BE2C (cell line): ENCODE results near the gene CLNK. TPM values are rescaled to one million over a fixed set of nuclear protein-coding genes. Genes with fewer than 3 reads are reported as not detected.

ENCODE experiments used
- DNase-seq: peaks from one replicate; pipeline ENCODE4 v3.0.0-alpha.2; 2020
- H3K27me3 ChIP-seq: fragments of 250-450 bp; sonication (Bioruptor Pico); 2 replicates; pipeline ENCODE4 v1.5.1; 2020; ENCODE audit warnings: mild to moderate bottlenecking
- H3K36me3 ChIP-seq: fragments of 250-450 bp; sonication (Bioruptor Pico); 2 replicates; pipeline ENCODE4 v1.5.1; 2020; ENCODE audit warnings: mild to moderate bottlenecking
- H3K4me1 ChIP-seq: fragments of 250-450 bp; sonication (Bioruptor Pico); 2 replicates; pipeline ENCODE4 v1.5.1; 2020
- H3K4me3 ChIP-seq: 2 replicates; pipeline ENCODE4 v1.5.1; 2011; ENCODE audit warnings: low read depth, low read length
- H3K9me3 ChIP-seq: fragments of 250-450 bp; sonication (Bioruptor Pico); 2 replicates; pipeline ENCODE4 v1.5.1; 2020
- polyA plus RNA-seq: library from polyadenylated mRNA; unstranded; fragments of >200 nt; gene quantifications from one replicate; pipeline ENCODE4 v1.2.1, GENCODE V29; 2012; ENCODE audit warnings: low read depth, missing spikeins; ENCODE audit not compliant: insufficient read length, insufficient read depth
- TF ChIP-seq, protein P1 (sequence below): IDR thresholded peaks from 2 replicates; pipeline ENCODE4 v1.5.1; 2012; ENCODE audit warnings: mild to moderate bottlenecking, low read depth, low read length

CLNK gene, protein sequence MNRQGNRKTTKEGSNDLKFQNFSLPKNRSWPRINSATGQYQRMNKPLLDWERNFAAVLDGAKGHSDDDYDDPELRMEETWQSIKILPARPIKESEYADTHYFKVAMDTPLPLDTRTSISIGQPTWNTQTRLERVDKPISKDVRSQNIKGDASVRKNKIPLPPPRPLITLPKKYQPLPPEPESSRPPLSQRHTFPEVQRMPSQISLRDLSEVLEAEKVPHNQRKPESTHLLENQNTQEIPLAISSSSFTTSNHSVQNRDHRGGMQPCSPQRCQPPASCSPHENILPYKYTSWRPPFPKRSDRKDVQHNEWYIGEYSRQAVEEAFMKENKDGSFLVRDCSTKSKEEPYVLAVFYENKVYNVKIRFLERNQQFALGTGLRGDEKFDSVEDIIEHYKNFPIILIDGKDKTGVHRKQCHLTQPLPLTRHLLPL
- polyA plus RNA-seq, result 0.77 TPM

DNA sequence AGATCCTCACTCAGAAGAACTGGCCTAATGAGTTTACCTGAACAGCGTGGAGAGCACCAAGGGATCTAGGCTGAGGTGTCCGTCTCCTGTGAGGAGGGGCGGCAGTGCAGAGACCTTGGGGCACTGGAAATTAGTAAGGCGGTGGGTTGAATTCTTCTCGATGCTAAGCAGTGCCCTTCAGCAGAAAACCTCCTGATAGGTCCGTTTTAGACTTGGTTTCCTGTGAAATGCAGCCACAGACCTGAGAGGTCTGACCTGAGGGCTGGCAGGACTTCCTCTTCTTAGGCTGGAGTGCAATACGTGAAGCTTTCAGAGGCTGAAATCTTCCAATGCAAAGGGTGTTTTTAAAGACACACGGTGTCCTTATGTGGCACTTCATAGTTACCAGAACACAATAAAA, at the start of gene CLNK:
Gene CLNK, minus strand, starts transcription at position 138 of the 400 bp plus-strand sequence. CDS start 16,899 bp downstream, outside the sequence.
- Histone ChIP-seq H3K4me3 (no peak within 1 kb of the TSS), H3K36me3 (no peaks in the 10 kb centered on the region), H3K9me3 (no peaks in the 10 kb centered on the region), H3K4me1 (no peaks in the 10 kb centered on the region), H3K27me3 (no peaks in the 10 kb centered on the region)
- TF ChIP-seq, protein P1, sequence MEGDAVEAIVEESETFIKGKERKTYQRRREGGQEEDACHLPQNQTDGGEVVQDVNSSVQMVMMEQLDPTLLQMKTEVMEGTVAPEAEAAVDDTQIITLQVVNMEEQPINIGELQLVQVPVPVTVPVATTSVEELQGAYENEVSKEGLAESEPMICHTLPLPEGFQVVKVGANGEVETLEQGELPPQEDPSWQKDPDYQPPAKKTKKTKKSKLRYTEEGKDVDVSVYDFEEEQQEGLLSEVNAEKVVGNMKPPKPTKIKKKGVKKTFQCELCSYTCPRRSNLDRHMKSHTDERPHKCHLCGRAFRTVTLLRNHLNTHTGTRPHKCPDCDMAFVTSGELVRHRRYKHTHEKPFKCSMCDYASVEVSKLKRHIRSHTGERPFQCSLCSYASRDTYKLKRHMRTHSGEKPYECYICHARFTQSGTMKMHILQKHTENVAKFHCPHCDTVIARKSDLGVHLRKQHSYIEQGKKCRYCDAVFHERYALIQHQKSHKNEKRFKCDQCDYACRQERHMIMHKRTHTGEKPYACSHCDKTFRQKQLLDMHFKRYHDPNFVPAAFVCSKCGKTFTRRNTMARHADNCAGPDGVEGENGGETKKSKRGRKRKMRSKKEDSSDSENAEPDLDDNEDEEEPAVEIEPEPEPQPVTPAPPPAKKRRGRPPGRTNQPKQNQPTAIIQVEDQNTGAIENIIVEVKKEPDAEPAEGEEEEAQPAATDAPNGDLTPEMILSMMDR, result no peak
- no peak for DNase-seq

DNA sequence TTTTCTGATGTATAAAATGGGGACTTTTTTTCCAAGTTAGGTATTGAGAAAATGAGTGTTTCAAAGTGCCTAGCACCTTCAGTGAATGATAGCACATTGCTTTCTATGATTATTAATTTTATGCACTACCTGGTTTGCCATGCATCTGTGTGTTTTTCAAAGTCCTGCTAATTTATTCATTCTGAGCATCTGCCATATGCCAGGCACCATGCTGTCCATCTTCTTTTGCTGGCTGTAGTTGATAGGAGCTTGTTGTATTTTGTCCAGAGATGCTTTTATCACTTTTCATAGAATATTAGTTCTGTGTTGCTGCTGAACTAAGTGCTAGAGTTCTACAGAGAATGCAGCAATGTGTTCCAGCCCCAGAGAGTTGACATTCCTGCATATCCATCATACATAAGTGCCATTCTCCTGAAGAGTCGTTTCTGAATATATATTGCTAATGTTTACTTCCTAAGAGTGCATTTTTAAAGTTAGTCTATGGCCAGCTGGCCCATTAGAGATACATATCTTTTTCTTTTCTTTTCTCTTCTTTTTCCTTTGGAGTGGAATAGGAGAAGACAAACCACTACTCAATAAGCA, 49.0 kb upstream of the CLNK start:
- Histone ChIP-seq H3K4me3 (no peak overlapping the region), H3K36me3 (no peaks in the 10 kb centered on the region), H3K27me3 (no peaks in the 10 kb centered on the region), H3K9me3 (no peaks in the 10 kb centered on the region; the same call in 1 of the 2 replicates), H3K4me1 (no peaks in the 10 kb centered on the region)
- TF ChIP-seq, protein P1, result no peak
- no peak for DNase-seq

DNA sequence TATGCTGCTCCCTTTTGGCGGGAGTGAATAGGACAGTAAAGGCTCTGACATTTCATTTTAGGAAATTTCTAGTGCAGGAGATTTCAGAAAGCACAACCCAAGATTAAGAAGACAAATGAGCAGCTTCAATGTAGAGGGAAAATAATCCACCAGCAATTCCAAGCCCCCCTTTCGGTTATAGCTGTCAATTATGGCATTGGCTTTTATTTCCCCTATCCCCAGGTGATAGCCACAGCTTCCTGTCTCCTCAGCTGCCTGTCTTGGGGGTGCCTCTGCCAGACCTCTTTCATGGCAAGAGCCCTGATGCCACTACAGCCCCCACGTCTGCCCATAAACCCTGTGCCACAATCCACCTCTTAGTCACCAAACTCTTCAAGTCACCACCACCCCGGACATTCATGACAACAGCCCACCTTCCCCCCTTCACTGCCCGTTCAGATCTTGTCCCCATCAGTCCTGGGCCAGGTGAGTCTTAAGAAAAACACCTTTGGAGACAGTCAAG, 48.4 kb upstream of the CLNK start:
- Histone ChIP-seq H3K36me3 (no peaks in the 10 kb centered on the region), H3K4me1 (no peaks in the 10 kb centered on the region), H3K4me3 (no peak overlapping the region), H3K9me3 (no peaks in the 10 kb centered on the region; the same call in 1 of the 2 replicates), H3K27me3 (no peaks in the 10 kb centered on the region)
- TF ChIP-seq, protein P1, result no peak
- DNase-seq, result no peak

DNA sequence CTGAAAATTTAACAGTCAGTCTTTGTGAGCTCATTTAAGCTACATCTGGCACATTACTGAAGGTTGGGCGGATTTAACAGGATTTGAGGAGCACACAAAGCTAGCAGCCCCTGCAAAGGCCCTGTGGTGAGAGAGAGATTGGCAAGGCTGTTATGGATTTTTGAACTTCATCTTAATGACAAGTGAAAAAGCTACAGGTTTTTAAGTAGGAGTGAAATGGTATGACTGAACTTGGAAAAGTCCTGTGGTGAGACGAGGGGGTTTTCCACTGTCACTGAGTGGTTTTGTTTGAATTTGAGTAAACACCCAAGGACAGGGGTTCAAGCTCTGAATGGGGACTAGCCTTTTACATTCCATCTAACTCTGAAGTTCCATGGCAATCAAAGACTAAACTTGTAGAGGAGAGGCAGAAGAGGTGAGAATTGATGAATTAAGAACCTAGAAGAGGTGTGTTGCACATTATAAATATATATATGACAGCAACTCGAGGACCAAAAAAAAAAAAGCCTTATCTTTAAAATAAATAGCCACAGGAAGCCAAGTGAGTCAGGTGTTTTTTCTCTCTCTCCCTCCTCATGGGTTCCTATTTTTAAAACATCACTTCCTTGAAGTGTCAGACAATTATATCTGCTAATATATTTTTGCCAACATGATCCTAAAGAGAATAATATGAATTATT, 47.8 kb upstream of the CLNK start:
- DNase-seq, result no peak
- H3K4me1 ChIP-seq, result no peaks in the 10 kb centered on the region
- TF ChIP-seq, protein P1, result no peak

DNA sequence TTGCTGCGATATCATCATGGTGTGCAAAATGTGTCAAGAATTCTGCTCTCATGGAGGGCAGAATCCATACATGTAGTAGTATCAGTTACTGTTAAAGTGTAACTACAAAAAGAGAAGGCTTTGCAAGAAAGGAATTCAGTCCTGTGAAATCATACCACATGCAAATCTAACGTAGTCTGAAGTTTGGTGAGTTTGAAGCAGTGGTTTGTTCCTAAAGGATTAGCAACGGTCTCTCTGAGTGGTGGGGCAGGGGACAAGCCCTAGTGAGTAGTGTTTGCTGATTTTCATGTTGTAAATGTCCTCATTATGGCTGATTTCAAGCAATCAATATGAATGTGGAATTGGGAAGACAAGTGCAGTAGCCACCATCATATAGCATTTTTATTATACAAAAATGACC, 47.1 kb upstream of the CLNK start:
- Histone ChIP-seq H3K9me3 (no peaks in the 10 kb centered on the region; the same call in none of the 2 replicates), H3K36me3 (no peaks in the 10 kb centered on the region), H3K4me3 (no peak overlapping the region), H3K27me3 (no peaks in the 10 kb centered on the region), H3K4me1 (no peaks in the 10 kb centered on the region)
- TF ChIP-seq, protein P1, result no peak
- no peak for DNase-seq

More for the DNA sequence above, 47.8 kb upstream of the CLNK start:
- Histone ChIP-seq H3K9me3 (no peaks in the 10 kb centered on the region; the same call in none of the 2 replicates), H3K36me3 (no peaks in the 10 kb centered on the region), H3K4me3 (no peak overlapping the region), H3K27me3 (no peaks in the 10 kb centered on the region)
